Panc1 (cell line): ENCODE measurements around the gene MATN4.

Source experiments
- TF ChIP-seq, protein P1 (sequence below), 2 experiments: IDR thresholded peaks; 2 replicates each; pipeline ENCODE4 v1.6.1; 2011 to 2012; ENCODE audit warnings: low read depth in 2 of 2, control low read depth in 1 of 2, low read length in 1 of 2, mild to moderate bottlenecking in 1 of 2, moderate library complexity in 1 of 2; ENCODE audit not compliant: insufficient read depth in 1 of 2
- TF ChIP-seq, protein P2 (sequence below): fragments of 450-650 bp; IDR thresholded peaks from 2 replicates; pipeline ENCODE4 v1.5.1; 2017; ENCODE audit warnings: mild to moderate bottlenecking

DNA sequence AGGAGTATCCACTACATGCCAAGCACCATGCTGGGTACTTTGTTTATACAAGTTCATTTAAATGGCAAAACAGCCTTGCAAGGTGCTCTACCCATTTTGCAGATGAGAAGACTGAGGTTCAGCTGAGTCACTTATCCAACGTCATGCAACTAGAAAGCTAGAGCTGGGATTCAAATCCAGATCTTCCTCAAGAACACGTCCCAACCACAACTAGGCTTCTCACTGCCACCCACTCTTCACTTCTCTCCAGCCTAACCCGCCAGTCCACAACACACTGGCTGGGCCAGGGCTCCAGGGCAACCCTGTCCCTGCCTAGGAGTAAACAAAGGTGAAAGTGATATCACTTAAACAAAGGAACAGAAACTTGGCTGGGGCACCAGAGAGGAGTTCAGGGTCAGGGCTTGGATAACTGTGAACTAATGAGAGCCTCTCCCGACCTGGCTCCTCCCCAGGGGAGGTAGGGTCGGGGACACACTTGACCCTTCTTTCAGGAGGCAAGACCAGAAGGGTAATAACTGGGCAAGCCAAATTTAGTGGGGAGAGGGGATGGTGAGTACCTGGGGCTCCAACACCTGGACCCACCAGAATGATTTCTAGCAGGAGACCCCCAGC is 32.2 kb upstream of the MATN4 start:
- TF ChIP-seq, protein P1, sequence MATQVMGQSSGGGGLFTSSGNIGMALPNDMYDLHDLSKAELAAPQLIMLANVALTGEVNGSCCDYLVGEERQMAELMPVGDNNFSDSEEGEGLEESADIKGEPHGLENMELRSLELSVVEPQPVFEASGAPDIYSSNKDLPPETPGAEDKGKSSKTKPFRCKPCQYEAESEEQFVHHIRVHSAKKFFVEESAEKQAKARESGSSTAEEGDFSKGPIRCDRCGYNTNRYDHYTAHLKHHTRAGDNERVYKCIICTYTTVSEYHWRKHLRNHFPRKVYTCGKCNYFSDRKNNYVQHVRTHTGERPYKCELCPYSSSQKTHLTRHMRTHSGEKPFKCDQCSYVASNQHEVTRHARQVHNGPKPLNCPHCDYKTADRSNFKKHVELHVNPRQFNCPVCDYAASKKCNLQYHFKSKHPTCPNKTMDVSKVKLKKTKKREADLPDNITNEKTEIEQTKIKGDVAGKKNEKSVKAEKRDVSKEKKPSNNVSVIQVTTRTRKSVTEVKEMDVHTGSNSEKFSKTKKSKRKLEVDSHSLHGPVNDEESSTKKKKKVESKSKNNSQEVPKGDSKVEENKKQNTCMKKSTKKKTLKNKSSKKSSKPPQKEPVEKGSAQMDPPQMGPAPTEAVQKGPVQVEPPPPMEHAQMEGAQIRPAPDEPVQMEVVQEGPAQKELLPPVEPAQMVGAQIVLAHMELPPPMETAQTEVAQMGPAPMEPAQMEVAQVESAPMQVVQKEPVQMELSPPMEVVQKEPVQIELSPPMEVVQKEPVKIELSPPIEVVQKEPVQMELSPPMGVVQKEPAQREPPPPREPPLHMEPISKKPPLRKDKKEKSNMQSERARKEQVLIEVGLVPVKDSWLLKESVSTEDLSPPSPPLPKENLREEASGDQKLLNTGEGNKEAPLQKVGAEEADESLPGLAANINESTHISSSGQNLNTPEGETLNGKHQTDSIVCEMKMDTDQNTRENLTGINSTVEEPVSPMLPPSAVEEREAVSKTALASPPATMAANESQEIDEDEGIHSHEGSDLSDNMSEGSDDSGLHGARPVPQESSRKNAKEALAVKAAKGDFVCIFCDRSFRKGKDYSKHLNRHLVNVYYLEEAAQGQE (IDR thresholded peaks at IDR 0.05; ENCODE audit: insufficient read depth in 1 of 2, low read depth in 2 of 2, low read length in 1 of 2): no peak
- TF ChIP-seq, protein P2, sequence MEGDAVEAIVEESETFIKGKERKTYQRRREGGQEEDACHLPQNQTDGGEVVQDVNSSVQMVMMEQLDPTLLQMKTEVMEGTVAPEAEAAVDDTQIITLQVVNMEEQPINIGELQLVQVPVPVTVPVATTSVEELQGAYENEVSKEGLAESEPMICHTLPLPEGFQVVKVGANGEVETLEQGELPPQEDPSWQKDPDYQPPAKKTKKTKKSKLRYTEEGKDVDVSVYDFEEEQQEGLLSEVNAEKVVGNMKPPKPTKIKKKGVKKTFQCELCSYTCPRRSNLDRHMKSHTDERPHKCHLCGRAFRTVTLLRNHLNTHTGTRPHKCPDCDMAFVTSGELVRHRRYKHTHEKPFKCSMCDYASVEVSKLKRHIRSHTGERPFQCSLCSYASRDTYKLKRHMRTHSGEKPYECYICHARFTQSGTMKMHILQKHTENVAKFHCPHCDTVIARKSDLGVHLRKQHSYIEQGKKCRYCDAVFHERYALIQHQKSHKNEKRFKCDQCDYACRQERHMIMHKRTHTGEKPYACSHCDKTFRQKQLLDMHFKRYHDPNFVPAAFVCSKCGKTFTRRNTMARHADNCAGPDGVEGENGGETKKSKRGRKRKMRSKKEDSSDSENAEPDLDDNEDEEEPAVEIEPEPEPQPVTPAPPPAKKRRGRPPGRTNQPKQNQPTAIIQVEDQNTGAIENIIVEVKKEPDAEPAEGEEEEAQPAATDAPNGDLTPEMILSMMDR: no peak
